VCaP (cell line): ENCODE data around the gene NECAB3.

Experiments used
- H3K27ac ChIP-seq: fragments of 450-650 bp; 2 replicates; pipeline ENCODE4 v1.5.1; 2017
- TF ChIP-seq, protein P1 (sequence below): fragments of 450-650 bp; conservative IDR thresholded peaks from 2 replicates; pipeline ENCODE4 v1.5.1; 2017; ENCODE audit warnings: mild to moderate bottlenecking, moderate library complexity

The NECAB3 gene

DNA sequence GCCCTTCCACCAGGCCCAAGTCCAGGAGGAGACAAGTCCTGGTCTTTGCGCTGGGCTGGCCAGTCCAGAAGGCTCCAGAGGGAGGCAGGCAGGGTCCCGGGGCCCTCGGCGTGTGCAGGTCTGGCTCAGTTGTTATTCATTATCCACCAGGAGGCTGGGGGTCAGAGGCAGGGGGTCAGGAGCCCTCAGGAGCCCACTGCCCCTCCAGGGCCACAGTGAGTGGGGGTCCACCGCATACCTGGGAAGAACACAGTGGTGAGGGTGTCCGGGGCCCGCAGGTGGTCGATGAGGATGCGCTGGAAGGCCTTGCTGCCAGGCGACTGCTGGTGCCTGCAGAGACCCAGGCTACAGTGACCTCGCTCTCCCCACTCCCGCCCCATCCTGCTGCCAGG lies 16.5 kb downstream of the NECAB3 start:
- 0 out of 2 replicates have a peak overlapping the region, but pooled peaks have one; percentile 3 for H3K27ac ChIP-seq
- TF ChIP-seq, protein P1, sequence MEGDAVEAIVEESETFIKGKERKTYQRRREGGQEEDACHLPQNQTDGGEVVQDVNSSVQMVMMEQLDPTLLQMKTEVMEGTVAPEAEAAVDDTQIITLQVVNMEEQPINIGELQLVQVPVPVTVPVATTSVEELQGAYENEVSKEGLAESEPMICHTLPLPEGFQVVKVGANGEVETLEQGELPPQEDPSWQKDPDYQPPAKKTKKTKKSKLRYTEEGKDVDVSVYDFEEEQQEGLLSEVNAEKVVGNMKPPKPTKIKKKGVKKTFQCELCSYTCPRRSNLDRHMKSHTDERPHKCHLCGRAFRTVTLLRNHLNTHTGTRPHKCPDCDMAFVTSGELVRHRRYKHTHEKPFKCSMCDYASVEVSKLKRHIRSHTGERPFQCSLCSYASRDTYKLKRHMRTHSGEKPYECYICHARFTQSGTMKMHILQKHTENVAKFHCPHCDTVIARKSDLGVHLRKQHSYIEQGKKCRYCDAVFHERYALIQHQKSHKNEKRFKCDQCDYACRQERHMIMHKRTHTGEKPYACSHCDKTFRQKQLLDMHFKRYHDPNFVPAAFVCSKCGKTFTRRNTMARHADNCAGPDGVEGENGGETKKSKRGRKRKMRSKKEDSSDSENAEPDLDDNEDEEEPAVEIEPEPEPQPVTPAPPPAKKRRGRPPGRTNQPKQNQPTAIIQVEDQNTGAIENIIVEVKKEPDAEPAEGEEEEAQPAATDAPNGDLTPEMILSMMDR = no peak

DNA sequence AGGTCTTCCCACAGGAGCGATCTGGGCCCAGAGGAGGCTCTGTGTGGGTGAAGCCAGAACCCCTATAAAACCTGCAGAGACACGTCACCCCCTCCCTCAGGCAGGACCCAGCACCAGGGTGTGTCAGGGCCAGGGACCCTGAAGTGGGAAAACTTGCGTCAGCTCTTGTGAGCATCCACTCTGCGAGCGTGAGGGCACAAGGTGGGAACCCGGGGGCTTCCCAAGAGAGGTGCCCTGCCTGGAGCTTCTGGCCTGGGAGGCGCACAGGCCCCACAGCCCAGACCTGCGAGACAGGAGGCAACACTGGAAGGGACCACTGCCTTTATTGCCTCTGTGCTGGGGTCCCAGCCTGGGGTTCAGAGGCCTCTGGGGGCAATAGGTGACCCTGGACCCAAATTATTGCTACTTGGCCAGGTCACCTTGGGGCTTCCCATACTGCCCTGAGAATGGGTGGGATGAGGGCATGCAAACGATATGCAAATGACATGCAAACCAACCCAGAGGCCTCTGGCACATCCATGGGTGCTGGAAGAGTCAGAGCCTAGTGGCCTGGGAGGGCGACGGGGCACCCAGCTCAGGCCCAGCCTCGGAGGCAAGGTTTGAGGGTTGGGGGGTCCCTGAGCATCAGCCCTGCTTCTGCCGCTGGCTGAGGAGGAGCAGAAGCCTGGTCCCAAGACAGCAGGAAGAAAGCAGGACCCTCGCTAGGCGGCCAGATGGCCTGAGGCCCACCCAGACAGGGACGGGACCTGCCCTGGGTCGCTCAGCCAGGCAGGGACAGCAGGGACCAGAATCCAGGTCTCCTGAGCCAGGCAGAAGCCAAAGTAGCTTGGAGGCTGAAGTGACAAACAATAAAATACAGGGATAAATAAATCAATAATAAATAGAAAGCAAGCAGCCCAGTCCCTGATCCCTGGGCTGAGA lies 17.2 kb downstream of the NECAB3 start:
- TF ChIP-seq, protein P1 = no peak
- H3K27ac ChIP-seq = peak overlapping the region; percentile 99

DNA sequence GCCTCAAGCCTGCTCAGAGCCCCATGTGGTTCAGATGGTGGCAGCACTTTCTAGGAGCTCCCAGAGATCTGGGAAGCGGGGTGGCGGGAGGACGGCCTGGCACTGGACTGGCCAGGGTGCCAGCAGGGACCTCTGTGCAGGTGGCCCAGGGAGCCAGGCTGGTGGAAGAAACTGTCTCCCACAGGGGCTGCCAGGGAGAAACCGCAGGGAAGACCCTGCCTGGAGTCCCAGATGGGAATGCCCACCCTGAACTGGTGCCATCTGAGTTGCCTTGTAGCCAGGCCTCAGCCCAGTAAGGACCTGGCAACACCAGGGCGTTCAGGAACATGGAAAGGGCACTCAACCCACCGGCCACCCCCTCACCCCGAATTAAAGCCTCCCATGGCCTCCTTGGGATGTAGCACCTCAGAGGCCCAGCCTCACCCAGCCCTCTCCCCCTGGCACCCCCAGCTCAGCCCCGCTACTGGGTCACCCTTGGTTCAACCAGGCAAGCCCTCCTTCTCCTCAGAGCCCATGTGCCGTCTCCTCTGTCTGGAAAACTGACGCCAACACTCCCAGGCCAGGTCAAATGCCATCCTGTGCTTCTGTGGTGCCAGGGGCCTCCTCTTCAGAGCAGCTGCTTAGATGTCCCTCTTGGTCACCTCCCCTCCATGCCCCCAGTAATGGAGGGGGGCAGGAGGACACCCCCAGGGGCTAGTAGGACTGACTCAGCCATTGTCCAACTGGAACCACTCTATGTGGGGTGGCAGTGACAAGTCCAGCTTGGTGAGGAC lies 18.0 kb downstream of the NECAB3 start:
- peak overlapping the region; percentile 99 for H3K27ac ChIP-seq
- TF ChIP-seq, protein P1 = no peak

GRCh38 chr20:33655164-33655563 lies 19.1 kb downstream of the NECAB3 start:
- TF ChIP-seq, protein P1 = no peak
- peak overlapping the region; percentile 99 for H3K27ac ChIP-seq

GRCh38 chr20:33654680-33655161 lies 19.5 kb downstream of the NECAB3 start:
- H3K27ac ChIP-seq = peak overlapping the region; percentile 99
- TF ChIP-seq, protein P1 = no peak

- TF ChIP-seq, protein P1 = no peak
- peak overlapping the region; percentile 99 for H3K27ac ChIP-seq
These were observed 20.2 kb downstream of the NECAB3 start for GRCh38 chr20:33653900-33654596.
